RCC 7860 (cell line): ENCODE measurements around the gene NOSTRIN.
"Not testable (repeated sequence)": the region's sequence is repeated elsewhere in the genome, so short reads cannot be mapped to it uniquely, and the experiment has no call there.

Source experiments
- DNase-seq: peaks from one replicate; pipeline ENCODE4 v3.0.0-alpha.2; 2015; ENCODE audit warnings: low spot score
- FAIRE-seq: peaks from 2 replicates; lab custom pipeline; 2012; peaks lifted over from hg19 to GRCh38; lab: Jason Lieb, UNC

Gene NOSTRIN

GRCh38 chr2:168816369-168816768 is 13.9 kb downstream of the NOSTRIN start:
- no peak for FAIRE-seq
- DNase-seq = peak; percentile 45

GRCh38 chr2:168819050-168819715 is 16.7 kb downstream of the NOSTRIN start:
- DNase-seq (no peak), FAIRE-seq (no peak)

GRCh38 chr2:168819829-168820489 is 17.5 kb downstream of the NOSTRIN start:
- DNase-seq (no peak), FAIRE-seq (no peak)

- DNase-seq (no peak), FAIRE-seq (no peak)
Observed at GRCh38 chr2:168821577-168821976, 19.1 kb downstream of the NOSTRIN start.

- FAIRE-seq (no peak), DNase-seq (no peak)
Observed at GRCh38 chr2:168821992-168822391, 19.6 kb downstream of the NOSTRIN start.

GRCh38 chr2:168825126-168825525 is 22.7 kb downstream of the NOSTRIN start:
- FAIRE-seq = no peak
- DNase-seq = no peak

- FAIRE-seq (no peak), DNase-seq (no peak)
Observed at GRCh38 chr2:168830958-168831357, 28.5 kb downstream of the NOSTRIN start.

GRCh38 chr2:168831662-168832061 is 29.2 kb downstream of the NOSTRIN start:
- FAIRE-seq = no peak
- DNase-seq = no peak

- DNase-seq (no peak), FAIRE-seq (no peak)
Observed at GRCh38 chr2:168835969-168836368, 33.5 kb downstream of the NOSTRIN start.

GRCh38 chr2:168841445-168841844 is 39.0 kb downstream of the NOSTRIN start:
- DNase-seq = no peak
- FAIRE-seq = no peak

GRCh38 chr2:168843253-168843652 is 40.8 kb downstream of the NOSTRIN start:
- FAIRE-seq = no peak
- no peak for DNase-seq

- no peak for DNase-seq
Observed at GRCh38 chr2:168848225-168848624, 45.8 kb downstream of the NOSTRIN start.

GRCh38 chr2:168849610-168850009 is 47.2 kb downstream of the NOSTRIN start:
- no peak for FAIRE-seq
- no peak for DNase-seq

More at GRCh38 chr2:168848225-168848624, 45.8 kb downstream of the NOSTRIN start:
- no peak for FAIRE-seq

GRCh38 chr2:168850846-168851245 is 48.4 kb downstream of the NOSTRIN start:
- FAIRE-seq (no peak), DNase-seq (no peak)

GRCh38 chr2:168851674-168852320 is 49.4 kb downstream of the NOSTRIN start:
- FAIRE-seq = no peak
- peak; percentile 50 for DNase-seq

- DNase-seq (no peak), FAIRE-seq (no peak)
Observed at GRCh38 chr2:168852481-168852880, 50.0 kb downstream of the NOSTRIN start.

GRCh38 chr2:168853471-168853870 is 51.0 kb downstream of the NOSTRIN start:
- DNase-seq (no peak), FAIRE-seq (no peak)

- no peak for FAIRE-seq
- no peak for DNase-seq
Observed at GRCh38 chr2:168854651-168855050, 52.2 kb downstream of the NOSTRIN start.

GRCh38 chr2:168855601-168856000 is 53.2 kb downstream of the NOSTRIN start:
- FAIRE-seq (no peak), DNase-seq (no peak)

- no peak for FAIRE-seq
- DNase-seq = no peak
Observed at GRCh38 chr2:168858146-168858545, 55.7 kb downstream of the NOSTRIN start.

- not testable (repeated sequence) for FAIRE-seq, DNase-seq
Observed at GRCh38 chr2:168867164-168867563, 64.7 kb downstream of the NOSTRIN start.

GRCh38 chr2:168870369-168870768 is 67.9 kb downstream of the NOSTRIN start:
- FAIRE-seq, DNase-seq: not testable (repeated sequence)
